HG03097 (cell line): ENCODE data around the gene ZBTB40.

Experiments
- ATAC-seq: cut with Tn5 transposase; IDR thresholded peaks from one replicate; pipeline ENCODE4 v1.9.1; 2021; ENCODE audit not compliant: unreplicated experiment, low FRiP score

The ZBTB40 gene

DNA sequence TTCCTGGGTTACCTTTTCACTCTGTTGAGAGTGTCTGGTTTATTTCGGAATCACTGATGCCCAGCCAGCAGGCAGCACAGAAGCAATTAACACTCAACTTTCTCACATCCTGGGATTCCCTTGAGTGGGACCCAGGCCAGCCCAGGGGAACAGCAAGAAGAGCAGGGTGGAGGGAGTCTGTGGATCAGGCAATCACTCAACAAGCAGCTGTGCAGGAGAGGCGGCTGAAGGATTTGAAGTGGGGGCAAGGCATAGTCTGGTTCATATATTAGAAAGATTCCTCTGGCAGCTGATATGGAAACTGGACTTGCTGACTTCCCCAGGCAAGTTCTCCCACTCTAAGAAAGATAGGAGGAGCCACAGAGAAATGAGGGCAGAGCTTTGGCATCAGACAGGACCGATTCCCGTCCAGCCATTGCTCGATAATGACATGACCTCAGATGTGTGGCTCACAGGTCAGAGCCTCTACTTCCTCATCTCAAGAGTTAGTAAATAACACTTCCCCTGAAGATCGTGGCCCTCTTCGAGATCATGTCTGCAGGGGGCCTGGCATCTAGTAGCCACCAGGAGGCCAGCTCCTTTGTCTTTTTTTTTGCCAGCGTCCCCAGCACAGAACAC lies 124.0 kb downstream of the ZBTB40 start:
- ATAC-seq = no peak

DNA sequence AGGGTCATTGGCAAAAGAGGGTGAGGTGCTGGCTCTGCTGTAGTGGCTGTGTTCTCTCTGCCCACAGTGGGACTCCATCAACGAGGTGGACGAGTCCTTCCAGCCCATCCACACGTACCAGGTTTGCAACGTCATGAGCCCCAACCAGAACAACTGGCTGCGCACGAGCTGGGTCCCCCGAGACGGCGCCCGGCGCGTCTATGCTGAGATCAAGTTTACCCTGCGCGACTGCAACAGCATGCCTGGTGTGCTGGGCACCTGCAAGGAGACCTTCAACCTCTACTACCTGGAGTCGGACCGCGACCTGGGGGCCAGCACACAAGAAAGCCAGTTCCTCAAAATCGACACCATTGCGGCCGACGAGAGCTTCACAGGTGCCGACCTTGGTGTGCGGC lies 124.5 kb downstream of the ZBTB40 start:
- no peak for ATAC-seq

DNA sequence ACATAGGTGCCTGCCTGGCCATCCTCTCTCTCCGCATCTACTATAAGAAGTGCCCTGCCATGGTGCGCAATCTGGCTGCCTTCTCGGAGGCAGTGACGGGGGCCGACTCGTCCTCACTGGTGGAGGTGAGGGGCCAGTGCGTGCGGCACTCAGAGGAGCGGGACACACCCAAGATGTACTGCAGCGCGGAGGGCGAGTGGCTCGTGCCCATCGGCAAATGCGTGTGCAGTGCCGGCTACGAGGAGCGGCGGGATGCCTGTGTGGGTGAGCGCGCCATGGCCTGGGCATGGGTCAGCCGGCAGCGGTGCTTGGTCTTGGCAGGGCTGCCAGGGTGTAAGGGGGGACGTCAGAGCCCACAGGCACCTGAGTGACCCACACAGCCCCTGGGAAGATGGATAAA lies 125.0 kb downstream of the ZBTB40 start:
- ATAC-seq = no peak

DNA sequence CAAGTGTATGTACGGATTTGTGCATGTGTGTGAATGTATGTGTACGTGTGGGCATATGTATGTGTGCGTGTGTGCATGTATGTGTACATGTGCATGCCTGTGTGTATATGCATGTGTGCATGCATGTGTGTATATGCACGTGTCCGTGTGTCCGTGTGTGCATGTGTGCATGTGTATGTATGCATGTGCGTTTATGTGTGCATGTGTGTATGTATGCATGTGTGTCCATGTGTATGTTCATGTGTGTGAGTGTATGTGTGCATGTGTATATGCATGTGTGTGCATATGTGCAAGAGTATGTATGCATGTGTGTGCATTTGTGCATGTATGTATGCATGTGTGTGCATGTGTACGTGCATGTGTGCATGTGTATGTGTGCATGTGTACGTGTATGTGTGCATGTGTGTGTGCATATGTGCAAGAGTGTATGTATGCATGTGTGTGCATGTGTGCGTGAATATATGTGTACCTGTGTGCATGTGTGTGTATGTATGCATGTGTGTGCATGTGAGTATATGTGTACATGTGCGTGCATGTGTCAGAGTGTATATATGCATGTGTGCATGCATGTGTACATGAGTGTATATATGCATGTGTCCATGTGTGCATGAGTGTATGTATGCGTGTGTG lies 127.2 kb downstream of the ZBTB40 start:
- ATAC-seq = no peak

DNA sequence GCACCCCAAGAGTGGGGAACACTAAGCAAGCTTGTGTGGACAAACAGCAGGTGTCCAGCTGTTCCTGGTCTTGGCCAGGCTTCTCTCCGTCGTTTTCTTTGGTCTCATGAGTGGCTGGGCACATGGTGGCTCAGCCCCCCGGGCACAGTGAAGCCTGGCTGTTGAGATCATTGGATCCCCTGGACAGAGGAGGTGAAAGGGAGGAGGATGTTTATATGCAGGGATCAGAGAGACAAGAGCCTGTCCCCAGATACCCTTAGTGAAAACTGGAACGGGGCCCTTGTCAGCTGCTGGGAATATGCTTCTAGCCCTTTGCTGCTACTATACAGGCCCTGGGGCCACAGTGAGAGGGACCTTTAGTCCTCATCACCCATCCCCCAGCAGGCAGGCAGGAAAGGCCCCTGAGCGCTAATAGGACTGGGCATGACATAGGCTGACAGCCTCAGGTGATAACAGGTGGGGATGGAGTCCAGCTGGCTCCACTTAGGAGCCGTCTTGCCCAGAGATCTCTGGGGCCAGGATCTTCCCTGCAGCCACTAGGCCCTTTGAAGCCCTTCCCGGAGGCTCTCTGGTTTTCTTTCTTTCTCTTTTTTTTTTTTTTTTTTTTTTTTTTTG lies 128.0 kb downstream of the ZBTB40 start:
- ATAC-seq = no peak
